KG1 (cell line): ENCODE data around the gene OR52R1.
"Not testable (repeated sequence)": the region's sequence is repeated elsewhere in the genome, so short reads cannot be mapped to it uniquely, and the experiment has no call there.

Experiments used
- DNase-seq: peaks from one replicate; lab custom pipeline; 2025; lab: John Stamatoyannopoulos, UW

Gene OR52R1

GRCh38 chr11:4804280-4804679, at the start of gene OR52R1:
Gene OR52R1, minus strand, starts transcription at chr11:4804380. Its CDS starts 0 bp downstream, at chr11:4804380.
- DNase-seq = no peak

DNA sequence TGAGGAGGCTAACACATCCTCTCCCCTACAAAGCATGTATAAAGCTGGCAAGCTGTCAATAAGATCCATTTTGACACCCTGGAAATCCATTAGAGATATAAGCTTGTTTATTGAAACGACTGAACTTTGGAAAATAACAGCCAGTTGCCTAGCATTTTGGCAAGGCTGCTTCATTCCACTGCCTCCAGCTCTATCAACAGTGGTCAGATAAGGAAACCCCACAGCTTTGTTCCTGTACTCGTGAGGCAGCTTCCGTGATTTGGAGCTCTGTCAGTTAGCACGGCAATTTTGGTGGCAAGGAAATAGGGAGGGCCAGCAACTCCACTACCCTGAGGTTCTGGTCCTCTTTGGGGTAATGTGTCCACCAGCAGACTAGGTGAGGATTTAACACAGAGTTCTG, 46.9 kb upstream of the OR52R1 start:
- DNase-seq = no peak

- no peak for DNase-seq
Observed at GRCh38 chr11:4848908-4849532, 44.8 kb upstream of the OR52R1 start, which contains the start of gene OR51S1. Gene OR51S1, minus strand, starts transcription at chr11:4849208. Its CDS starts 0 bp downstream, at chr11:4849208.

DNA sequence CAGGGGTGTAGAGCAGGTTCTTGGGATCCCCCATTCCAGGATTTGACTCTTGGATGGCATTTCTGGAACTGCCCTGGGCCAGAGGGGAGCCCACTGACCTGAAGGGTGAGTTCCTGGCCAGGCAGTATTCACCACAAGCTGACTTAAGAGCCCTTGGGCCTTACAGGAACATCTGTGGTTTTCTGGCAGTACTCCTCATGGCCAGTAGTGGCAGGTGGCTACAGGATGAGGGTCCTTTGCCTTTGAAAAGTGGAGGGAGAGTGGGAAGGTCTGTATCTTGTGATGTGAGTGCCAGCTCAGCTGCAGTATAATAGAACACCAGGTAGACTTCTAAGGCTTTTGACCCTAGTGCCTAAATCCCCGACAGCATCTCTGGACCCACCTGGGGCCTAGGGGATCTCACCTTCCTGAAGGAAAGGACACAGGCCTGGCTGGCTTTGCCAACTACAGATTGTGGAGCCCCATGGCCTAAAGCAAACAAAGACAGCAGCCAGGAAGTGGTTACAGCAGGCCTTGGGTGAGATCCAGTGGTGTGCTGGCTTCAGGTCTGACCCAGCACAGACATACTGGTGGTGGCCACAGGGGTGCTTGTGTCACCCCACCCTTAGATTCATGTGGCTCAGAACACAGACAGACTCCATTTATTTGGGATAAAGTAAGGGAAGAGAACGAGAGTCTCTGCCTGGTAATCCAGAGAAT, 35.8 kb upstream of the OR52R1 start:
- no peak for DNase-seq

DNA sequence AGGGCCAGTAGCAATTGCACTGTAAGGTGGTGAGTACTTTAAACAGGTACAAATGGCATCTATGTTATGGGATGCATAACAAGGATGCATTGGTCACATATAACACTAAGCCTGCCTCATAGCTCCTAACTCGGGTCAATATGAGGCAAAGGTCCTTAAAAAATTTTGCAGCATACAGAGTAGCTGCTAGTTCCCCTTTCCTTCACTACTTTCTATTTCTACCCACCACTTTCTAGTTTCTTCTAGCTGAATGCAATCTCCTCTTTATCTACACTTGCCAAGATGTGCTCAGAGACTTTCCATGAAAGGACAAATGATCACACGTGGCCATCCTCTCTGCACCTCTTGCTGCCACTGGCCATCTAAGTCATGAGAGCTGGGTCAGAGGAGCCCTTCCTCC, 26.7 kb upstream of the OR52R1 start:
- no peak for DNase-seq

- DNase-seq = no peak
Observed at GRCh38 chr11:4830346-4830745, 26.2 kb upstream of the OR52R1 start.

DNA sequence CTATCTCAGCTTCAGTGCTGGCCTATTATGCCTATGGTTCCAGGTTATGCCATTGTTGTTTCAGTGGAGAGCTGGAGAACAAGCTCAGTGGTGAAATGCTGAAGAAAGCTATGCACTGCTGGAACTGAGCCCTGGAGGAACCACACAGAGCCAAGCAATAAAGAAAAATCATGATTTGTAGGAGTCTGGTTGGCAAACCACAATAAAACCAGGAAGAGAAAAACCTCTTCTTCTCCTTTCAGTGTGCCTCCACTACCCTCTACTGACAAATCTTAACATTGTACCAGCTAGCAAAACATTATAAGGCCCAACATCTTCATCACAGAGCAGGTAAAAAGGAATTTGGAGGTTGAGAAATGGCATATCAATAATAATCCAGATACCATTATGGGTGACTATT, 22.2 kb upstream of the OR52R1 start:
- no peak for DNase-seq

DNA sequence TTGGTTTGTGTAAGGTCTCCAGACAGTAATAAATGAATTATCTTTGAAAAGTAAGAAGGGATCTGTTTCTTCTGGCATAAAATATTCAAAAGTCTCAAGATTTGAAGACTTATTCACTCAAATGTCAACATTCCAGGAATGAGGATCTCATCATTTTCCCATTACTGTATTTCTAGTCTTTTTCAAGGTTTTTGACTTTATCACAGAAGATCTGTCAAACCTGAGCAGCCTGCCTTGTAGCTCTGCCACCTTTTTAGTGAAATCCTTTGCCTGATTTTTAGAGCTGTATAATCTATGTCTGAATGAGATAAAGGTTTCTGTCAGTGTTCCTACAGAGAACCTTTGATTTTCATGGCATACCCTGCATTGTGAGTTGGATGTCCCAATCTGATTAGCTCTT, 21.0 kb upstream of the OR52R1 start:
- DNase-seq = no peak

GRCh38 chr11:4821021-4821420, 16.8 kb upstream of the OR52R1 start, which contains the start of gene OR51F2:
Gene OR51F2, plus strand, starts transcription at chr11:4821321. Its CDS starts 101 bp downstream, at chr11:4821422.
- no peak for DNase-seq

- no peak for DNase-seq
Observed at GRCh38 chr11:4809246-4809645, 5.1 kb upstream of the OR52R1 start.

DNA sequence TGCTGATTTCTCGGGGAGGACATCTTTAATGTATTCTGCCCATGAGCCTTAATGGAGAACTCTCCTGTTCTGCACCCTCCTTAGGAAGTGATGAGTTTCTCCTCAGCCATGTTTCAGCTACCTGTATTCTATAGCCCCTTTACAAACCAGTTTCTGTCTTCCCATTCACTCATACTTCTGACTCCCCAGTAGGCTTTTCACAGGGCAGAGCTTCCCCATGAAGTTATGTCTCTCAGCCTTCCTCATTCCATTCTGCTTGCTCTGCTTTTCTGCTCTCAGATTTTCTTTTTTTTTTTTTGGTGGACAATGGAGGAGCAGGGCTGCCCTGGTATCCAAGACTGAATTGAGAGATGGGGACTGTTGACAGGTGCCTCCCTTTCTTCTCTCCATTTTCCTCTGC, 4.3 kb upstream of the OR52R1 start:
- DNase-seq = no peak

DNA sequence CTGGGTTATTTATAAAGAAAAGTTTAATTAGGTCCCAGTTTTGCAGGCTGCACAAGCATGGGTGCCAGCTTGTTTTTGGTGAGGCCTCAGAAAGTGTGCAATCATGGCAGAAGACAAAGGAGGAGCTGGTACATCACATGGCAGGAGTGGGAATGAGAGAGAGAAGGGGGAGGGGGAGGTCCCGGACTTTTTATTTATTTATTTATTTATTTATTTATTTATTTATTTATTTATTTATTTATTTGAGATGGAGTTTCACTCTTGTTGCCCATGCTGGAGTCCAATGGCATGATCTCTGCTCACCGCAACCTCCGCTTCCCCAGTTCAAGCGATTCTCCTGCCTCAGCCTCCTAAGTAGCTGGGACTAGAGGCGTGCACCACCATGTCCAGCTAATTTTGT, 2.9 kb downstream of the OR52R1 start:
- not testable (repeated sequence) for DNase-seq

DNA sequence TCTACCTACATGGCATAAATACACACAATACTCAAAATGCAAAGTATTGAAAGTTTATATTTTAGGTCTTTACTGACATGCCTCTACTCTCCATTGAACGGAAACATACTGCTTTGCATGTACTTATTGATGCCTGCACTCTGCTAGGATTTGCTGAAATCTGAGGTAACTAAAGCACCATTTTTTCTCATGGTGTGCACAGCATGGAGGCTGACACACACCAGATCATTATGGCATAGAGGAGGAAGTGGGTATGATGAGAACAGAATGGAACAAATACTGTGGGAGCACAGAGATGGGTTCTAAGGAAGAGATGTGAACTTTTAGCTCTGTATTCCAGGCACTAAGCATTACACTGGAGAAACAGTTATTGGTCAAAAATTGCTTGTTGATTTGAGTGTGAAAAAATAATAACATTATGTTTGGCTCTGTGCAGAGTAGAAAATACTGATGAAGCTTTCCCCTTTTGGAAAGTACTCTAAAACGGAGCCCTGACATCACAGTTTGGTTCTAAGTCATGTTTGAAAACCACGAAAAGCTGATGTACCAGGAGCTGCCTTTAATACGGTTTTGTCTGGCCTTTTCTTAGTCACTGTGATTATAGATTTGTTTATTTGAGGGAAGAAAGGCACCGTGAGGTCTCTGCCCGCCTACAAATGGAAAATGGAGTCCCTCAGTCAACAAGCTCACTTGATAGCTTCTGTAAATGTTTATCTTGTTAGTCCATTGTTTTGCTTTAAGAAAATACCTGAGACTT, 5.6 kb downstream of the OR52R1 start:
- DNase-seq = no peak

DNA sequence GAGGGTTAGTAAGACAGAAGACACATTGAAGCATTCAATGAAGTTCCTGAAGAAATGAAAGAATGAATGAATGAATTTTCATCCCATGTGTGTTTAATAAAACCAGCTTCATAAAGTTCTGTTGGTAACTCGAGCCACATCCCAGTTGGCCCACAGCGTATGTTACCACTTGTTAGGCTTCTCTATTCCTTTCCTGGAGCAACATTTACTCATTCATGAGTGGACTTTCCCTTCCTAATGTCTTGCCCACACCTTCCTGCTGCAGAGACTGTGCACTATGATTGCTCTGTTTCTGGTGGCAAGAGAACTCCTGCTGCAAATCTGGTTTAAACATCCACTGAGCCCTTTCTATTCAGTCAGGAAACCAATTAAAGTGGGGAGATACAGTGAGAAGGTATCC, 7.0 kb downstream of the OR52R1 start:
- no peak for DNase-seq

DNA sequence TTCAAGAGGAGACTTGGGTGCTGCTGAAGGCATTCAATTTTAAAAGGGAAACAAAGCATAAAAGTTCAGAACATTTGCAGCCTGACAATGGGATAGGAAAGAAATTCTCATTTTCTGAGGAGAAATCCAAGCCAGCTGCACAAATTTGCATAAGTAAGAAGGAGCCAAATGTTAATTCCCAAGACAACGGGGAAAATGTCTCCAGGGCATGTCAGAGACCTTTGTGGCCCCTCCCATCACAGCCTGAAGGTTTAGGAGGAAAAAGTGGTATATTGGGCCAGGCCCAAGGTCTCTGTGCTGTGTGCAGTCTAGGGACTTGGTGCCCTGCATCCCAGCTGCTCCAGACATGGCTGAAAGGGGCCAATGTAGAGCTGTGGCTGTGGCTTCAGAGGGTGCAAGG, 21.7 kb downstream of the OR52R1 start:
- no peak for DNase-seq

- no peak for DNase-seq
Observed at GRCh38 chr11:4769838-4770237, 34.3 kb downstream of the OR52R1 start, which contains the start of gene OR51F1. Gene OR51F1, minus strand, starts transcription at chr11:4769938. Its CDS starts 0 bp downstream, at chr11:4769938.

- DNase-seq = no peak
Observed at GRCh38 chr11:4768094-4768493, 36.1 kb downstream of the OR52R1 start.

DNA sequence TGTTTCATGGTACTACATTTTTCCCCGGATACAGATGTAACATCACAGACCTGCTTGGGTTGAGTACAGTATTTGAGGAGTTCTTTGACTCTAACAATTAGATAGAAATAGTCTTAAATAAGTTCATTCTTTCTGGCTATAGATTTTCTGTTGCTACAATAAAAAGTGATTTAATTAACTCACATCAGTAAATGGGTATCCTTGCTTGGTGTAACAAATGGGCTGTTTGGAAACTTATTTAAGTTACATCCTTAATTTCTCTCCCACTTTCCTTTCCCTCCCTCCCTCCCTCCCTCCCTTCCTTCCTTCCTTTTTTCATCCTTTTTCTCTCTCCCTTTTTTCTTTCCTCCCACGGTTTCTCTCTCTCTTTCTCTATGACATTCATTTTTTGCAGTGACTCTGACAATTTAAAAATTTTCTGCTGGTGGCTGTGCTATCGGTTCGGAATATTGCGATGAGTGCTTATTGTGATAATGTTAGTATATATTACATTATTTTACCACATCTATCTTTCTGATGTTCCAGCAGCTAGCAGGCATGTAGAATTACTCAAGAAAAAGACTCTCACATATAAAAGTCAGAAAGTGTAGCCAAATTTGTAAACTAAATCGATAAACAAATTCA, 37.6 kb downstream of the OR52R1 start:
- no peak for DNase-seq

DNA sequence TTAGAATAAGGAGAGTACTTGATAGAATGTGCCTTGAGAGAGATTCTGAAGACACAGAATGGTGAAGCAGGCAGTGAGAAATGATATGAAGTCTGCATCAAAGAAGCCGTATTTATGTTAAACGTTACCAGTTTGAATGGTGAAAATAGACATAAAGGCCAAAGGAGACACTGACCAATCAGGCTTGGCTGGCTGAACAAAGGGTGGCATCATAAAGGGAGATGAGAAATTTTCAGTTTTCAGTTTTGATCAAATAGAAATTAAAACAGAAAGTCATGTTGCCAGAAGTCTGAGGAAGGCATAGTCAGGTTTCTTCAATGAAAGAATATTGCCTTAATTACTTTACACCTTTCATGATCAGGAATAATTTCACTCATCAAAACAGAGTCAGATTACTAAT, 41.1 kb downstream of the OR52R1 start:
- DNase-seq = no peak
